NCI-H82 treated with DMSO at 0.1 percent for 48 hours (cell line): ENCODE results near the gene FERMT1.
"Not testable (repeated sequence)": the region's sequence is repeated elsewhere in the genome, so short reads cannot be mapped to it uniquely, and the experiment has no call there.

ENCODE experiments used
- DNase-seq: peaks from one replicate; lab custom pipeline; 2025; ENCODE audit not compliant: unreplicated experiment; lab: John Stamatoyannopoulos, UW

Gene FERMT1

GRCh38 chr20:6070829-6071695, 51.8 kb downstream of the FERMT1 start:
- no peak for DNase-seq

DNA sequence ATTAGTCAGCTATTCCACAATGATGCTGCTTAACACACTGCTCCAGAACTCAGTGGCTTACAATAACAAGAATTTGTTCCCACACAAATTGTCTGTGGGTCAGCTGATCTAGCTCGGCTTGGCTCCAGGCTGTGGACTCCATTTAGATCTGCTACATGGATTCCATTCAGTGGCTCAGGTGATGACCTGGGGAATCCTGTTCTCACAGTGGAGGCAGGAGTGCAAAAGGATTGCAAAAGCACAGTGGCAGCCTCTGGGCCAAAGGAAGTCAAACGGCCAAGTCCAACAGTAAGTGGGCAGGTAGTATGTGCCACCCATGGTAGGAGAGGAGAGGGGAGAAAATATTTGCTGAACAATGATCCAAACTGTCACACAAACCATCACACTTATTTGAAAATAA, 53.2 kb downstream of the FERMT1 start:
- DNase-seq = no peak

DNA sequence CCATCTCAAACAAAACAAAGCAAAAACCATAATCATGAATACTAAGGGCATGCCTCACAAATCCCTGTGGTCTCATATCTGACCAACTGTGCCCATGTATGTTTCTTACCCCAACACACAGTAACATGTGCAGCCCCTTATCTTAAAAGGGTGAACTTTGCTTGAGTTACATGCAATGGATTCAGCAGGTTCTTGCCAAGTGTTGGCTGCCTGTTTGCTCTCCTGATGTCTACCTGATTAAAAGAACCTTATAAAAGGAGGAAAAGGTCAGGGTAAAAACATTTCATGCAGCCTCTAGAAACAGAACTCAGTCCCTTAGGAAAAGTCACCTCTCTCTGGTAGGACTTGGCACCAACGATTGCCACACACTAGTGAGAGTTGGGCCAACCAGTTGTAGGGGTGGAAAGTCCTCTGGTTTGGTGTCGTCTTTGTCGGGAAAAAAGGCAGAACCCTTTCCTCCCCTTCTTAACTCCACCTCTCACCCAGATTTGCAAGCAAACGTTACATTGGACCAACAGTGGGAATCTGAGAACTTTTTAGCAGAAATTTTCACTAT, 55.0 kb downstream of the FERMT1 start:
- no peak for DNase-seq

- no peak for DNase-seq
These were observed 56.2 kb downstream of the FERMT1 start for GRCh38 chr20:6066582-6066981.

- no peak for DNase-seq
These were observed 61.3 kb downstream of the FERMT1 start for GRCh38 chr20:6061544-6061943.

- no peak for DNase-seq
These were observed 62.6 kb downstream of the FERMT1 start for GRCh38 chr20:6060213-6060612.

GRCh38 chr20:6058684-6059295, 64.0 kb downstream of the FERMT1 start:
- DNase-seq = no peak

- DNase-seq = no peak
These were observed 65.1 kb downstream of the FERMT1 start for GRCh38 chr20:6057691-6058090.

- DNase-seq = no peak
These were observed 65.7 kb downstream of the FERMT1 start for GRCh38 chr20:6057139-6057538.

GRCh38 chr20:6055981-6056569, 66.8 kb downstream of the FERMT1 start:
- DNase-seq = no peak

DNA sequence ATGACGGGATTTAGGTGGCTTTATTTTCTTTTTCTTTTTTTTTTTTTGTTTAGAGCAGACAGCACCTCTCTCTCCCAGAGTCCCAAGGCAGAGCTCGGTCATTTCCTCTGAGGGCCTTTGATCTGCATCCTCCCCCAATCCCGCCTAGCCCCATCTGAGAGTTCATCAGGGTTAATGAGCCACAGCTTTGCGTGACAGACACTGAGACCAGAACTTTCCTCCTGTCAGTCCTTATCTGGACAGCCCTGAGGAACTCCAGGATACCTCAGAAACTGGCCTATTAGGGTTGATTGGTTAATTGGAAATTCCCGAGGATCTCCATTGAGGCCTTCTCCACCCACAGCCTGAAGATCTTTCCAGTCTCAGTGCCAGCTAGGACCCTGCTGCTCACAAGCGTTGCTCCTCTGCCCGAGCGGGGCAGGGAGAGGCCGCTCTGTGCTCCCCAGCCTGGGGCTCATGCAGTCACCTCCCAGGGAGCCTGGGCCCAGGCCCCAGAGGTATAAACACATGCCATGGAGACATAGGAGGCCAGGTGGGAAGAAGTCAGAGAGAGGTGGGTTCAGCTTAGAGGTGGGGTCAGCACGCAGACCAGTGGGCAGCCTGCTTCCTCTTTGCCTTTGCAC, 67.6 kb downstream of the FERMT1 start:
- DNase-seq = no peak

GRCh38 chr20:6054689-6055051, 68.2 kb downstream of the FERMT1 start:
- DNase-seq = not testable (repeated sequence)

DNA sequence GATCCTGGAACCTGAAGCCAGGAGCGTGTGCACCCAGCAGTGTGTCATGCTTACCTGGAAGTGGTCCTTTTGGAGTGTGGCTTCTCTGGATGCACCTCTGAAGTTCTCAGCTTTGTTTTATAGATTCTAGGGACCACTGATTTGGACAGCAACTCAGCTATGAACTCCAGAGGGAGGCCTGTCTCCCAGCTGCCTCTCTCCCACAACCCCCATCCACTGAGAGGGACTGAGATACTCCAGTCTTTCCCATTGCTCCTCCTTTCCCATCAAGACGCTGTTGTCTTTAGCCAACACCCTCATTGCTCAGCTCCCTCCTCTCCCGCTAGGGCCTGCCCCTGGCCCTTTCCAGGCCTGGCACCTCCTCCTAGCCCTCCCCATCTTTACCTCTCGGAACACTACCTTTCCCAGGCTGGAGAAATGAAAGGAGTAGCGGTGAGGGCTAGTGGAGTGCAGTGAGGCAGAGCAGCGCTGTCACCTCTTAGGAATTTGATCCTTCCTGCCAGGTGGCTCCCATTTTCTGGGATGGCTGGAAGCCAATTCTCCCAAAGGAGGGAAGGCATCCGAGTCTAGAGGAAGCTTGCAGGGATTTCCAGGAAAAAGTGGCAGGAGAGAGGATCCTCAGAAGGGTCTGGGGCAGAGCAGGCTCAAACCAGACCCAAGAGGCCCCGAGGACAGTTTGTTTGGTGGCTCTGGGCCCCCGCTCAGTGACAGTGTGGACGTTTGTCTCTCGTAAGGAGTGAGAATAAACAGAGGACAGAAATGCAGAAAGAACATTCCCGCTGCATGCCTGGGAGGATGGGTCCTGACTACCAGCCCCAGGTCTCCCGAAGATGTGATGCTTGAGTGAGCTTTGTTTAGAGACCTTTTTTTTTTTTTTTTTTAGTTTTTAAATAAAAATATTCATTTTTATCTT, 68.8 kb downstream of the FERMT1 start, which contains the start of gene LRRN4:
LRRN4 (minus strand) TSS at position 285 of the 913 bp plus-strand sequence. CDS start 1,261 bp downstream, outside the sequence.
- DNase-seq = no peak

DNA sequence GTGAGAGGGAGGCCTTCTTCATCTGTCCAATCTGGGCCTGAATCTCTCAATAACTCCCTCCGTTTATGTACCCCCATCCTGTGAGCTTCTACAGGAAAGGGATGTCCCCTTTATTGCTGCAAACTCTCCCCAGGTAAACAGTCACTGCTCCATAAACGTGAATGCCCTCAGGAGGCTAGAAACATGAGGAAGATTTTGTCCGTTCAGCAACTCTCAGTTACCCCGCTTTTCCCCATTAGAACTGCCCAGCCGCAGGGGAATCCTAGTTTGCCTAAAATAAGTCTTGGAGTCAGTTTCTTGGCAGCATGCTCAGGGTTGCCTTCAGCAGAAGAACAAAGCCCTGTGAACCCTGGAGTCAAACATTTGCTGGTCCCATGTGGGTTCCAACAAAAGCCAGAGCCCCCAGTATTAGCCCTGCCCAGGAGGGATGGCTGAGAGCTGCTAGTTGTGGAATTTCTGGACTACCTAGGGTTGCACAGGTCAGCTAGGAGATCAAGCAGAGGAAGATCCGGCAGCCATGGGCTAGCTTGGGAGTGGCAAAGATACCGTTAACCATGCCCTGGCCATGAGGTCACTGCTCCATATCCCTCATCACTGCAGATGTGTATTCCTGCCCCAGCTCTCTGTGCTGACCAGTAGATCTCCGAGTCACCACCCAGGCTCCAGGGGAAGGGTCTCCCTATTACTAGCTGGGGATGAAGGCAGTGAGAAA, 69.6 kb downstream of the FERMT1 start:
- no peak for DNase-seq

DNA sequence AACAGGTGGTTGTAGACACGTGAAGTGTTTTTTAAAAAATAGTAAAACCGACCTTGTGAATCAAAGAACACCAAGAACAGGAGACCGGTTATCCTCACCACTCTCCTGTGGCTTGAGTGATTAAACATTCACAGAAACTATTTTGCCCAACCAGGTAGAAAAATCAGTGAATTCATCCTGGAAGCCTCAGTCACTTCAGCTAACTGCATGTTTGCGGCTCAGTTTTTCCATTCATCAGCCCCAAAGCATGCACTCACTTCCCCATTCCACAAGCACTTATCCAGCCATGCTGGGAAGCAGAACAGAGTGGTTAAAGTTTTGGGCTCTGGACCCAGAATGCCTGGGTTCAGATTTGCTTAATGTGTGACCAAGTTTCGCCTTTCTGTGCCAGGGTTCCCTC, 71.3 kb downstream of the FERMT1 start:
- no peak for DNase-seq

- DNase-seq = no peak
These were observed 74.4 kb downstream of the FERMT1 start for GRCh38 chr20:6048391-6048790.

- DNase-seq = no peak
These were observed 76.4 kb downstream of the FERMT1 start for GRCh38 chr20:6046432-6046831.

DNA sequence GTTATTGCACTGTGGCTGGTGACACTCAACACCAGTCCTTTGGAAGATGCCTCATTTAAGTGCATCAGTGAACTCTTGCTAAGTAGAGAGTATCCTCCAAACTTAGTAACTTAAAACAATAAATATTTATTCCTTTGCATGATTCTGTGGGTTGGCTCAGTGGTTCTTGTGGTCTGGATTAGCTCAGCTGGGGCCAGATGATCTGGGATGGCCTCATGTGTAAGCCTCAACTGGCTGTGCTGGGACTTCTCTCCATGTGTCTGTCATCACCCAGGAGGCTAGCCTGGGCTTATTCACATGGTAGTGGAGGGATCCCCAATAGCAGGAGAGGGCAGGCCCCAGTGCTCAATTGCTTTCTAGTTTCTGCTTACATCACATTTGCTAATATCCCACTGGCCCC, 77.3 kb downstream of the FERMT1 start:
- no peak for DNase-seq

GRCh38 chr20:6044115-6044514, 78.7 kb downstream of the FERMT1 start:
- no peak for DNase-seq

DNA sequence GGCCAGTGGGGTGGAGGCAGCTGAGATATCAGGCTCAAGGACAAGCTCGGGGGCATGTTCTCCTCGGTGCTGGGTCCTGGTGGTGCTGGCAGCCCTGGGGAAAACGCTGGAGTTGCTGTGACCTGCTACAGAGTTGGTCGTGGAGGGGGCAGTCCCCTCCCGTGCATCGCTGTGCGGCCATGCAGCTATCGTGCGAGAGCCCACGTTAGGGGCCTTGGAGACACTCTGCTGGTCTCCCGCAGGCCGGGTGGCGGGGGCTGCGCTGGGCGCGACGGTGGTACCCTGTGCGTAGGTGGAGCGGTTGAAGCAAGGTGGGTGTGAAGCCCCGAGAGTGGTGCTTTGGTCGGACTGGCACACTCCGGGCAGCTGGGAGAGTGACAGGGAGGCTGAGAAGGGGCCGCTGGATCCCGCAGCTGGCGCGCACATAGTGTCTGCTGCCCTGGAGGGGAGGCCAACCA, 81.0 kb downstream of the FERMT1 start:
- DNase-seq = no peak
